ENCODE data around the gene BICC1. TPM values are rescaled to one million over a fixed set of nuclear protein-coding genes. Genes with fewer than 3 reads are reported as not detected.

Gene BICC1
- total RNA-seq, 1 experiment from 2014 or later, result 0.57 TPM

- no peak overlapping the region for H2AK5ac ChIP-seq (ENCODE audit: insufficient read length, low read length)
- H2BK20ac ChIP-seq (ENCODE audit: low read depth, low read length, poor library complexity, severe bottlenecking), result no peak overlapping the region
- no peaks in the 10 kb centered on the region for H3K79me1 ChIP-seq (ENCODE audit: insufficient read depth, low read depth, low read length, poor library complexity, severe bottlenecking)
- H2BK120ac ChIP-seq (ENCODE audit: low read depth, low read length, poor library complexity, severe bottlenecking), result no peak overlapping the region
- no peak overlapping the region for H3T11ph ChIP-seq (ENCODE audit: low read length)
- peaks cover 2% of the 10 kb centered on the region in 2 experiments; a peak in 2 of 4 replicates for H3K4me1 Mint-ChIP-seq
- H3K18ac ChIP-seq (ENCODE audit: insufficient read length, low read depth, low read length), result no peak overlapping the region
- H3K4ac ChIP-seq (ENCODE audit: low read depth, low read length), result no peak overlapping the region
- H4K91ac ChIP-seq (ENCODE audit: insufficient read length, low read depth, low read length), result no peak overlapping the region
- no peak overlapping the region for H3K23ac ChIP-seq (ENCODE audit: insufficient read length, low read depth, low read length)
- H3K27me3 Mint-ChIP-seq (ENCODE audit: low read depth), result no peaks in the 10 kb centered on the region
- H3K36me3 Mint-ChIP-seq (ENCODE audit: insufficient read depth in 1 of 3, low read depth in 3 of 3), result no peaks in the 10 kb centered on the region
- no peak overlapping the region for H2BK12ac ChIP-seq (ENCODE audit: insufficient read length, low read depth, low read length)
- H3K4me3 Mint-ChIP-seq, result no peak overlapping the region
- H4K20me1 ChIP-seq (ENCODE audit: control insufficient read depth, insufficient read depth, insufficient read length), result no peaks in the 10 kb centered on the region
- H3K9me3 Mint-ChIP-seq, result no peaks in the 10 kb centered on the region
- H3K56ac ChIP-seq (ENCODE audit: insufficient read length, low read depth, low read length), result no peak overlapping the region
- H2AFZ ChIP-seq (ENCODE audit: low read length), result no peak overlapping the region
- H3K9ac ChIP-seq (ENCODE audit: extremely low read depth, insufficient read length, low read length), result no peak overlapping the region
- H4K8ac ChIP-seq (replicated peaks; ENCODE audit: insufficient read length, low read depth, low read length), result no peak overlapping the region
- no peak overlapping the region for H4K5ac ChIP-seq (ENCODE audit: insufficient read length, low read depth, low read length)
- H3K79me2 ChIP-seq (ENCODE audit: insufficient read depth, low read length), result no peaks in the 10 kb centered on the region
- H2BK15ac ChIP-seq (ENCODE audit: low read depth, low read length), result no peak overlapping the region
- H3K14ac ChIP-seq (ENCODE audit: insufficient read depth, low read length), result no peak overlapping the region
- no peaks in the 10 kb centered on the region for H3K27me3 ChIP-seq (ENCODE audit: insufficient read depth, low read length)
- H3K27ac Mint-ChIP-seq, result no peak overlapping the region
- H3K9me3 ChIP-seq (ENCODE audit: control insufficient read depth, low read depth, low read length), result no peaks in the 10 kb centered on the region
- H2BK5ac ChIP-seq (ENCODE audit: insufficient read length, low read length), result no peak overlapping the region
- H3K27ac ChIP-seq (ENCODE audit: insufficient read length, low read depth, low read length), result no peak overlapping the region
- H3K23me2 ChIP-seq (ENCODE audit: insufficient read length, low read depth, low read length, poor library complexity, severe bottlenecking), result no peaks in the 10 kb centered on the region
- H3K4me1 ChIP-seq (ENCODE audit: insufficient read depth, low read length), result no peaks in the 10 kb centered on the region
- TF ChIP-seq CTCF (conservative IDR thresholded peaks at IDR 0.05), result no peak
- no peak overlapping the region for H3K4me2 ChIP-seq (ENCODE audit: insufficient read depth, insufficient read length, low read length)
- no peak for DNase-seq
These were observed 318.0 kb downstream of the BICC1 start for GRCh38 chr10:58830697-58831096.

Data from H9 (cell line).